ENCODE results near the gene TUBD1. TPM values are rescaled to one million over a fixed set of nuclear protein-coding genes. Genes with fewer than 3 reads are reported as not detected.

The TUBD1 gene
- 10.5 to 12.3 TPM (median 10.7 TPM) in 5 replicates for total RNA-seq (2022; extraction: Qiagen RNA extraction)

GRCh38 chr17:59892924-59893675, at the start of gene TUBD1, which contains the start of gene RPS6KB1:
Gene TUBD1, minus strand, starts transcription at chr17:59892943. Its CDS starts 1,941 bp downstream, at chr17:59891002.
Gene RPS6KB1, plus strand, starts transcription at chr17:59893121. Its CDS starts 64 bp downstream, at chr17:59893185.

Other genes with a start within 250 kb of the TUBD1 start
- 96.6 to 128 TPM (median 104 TPM) in 5 replicates for gene PTRH2, start 185.5 kb downstream of the TUBD1 start, total RNA-seq (2022; extraction: Qiagen RNA extraction)
- 142 to 192 TPM (median 170 TPM) in 5 replicates for gene VMP1, start 185.3 kb downstream of the TUBD1 start, total RNA-seq (2022; extraction: Qiagen RNA extraction)
- gene RPS6KB1, start 178 bp upstream of the TUBD1 start, total RNA-seq (2022; extraction: Qiagen RNA extraction): 36.2 to 50.2 TPM (median 42.8 TPM) in 5 replicates
- 11.5 to 15.5 TPM (median 12.8 TPM) in 5 replicates for gene RNFT1, start 71.8 kb upstream of the TUBD1 start, total RNA-seq (2022; extraction: Qiagen RNA extraction)
- 17.2 to 19.5 TPM (median 17.8 TPM) in 5 replicates for gene HEATR6, start 186.0 kb upstream of the TUBD1 start, total RNA-seq (2022; extraction: Qiagen RNA extraction)